Adrenal gland (tissue), 5 donors: ENCODE data around the gene TIPARP.

Experiments used
- POLR2A ChIP-seq, 2 donors: fragments of 450-650 bp; IDR thresholded peaks; one replicate each; pipeline ENCODE4 v1.6.1; 2017; ENCODE audit warnings: antibody characterized with exemption in 2 of 2, mild to moderate bottlenecking in 2 of 2, moderate library complexity in 1 of 2
- TF ChIP-seq, protein P1 (sequence below), 6 experiments: fragments of 450-650 bp in 4 of 6; fragments of 200-600 bp in 2 of 6; sonication (generic) in 1 of 6; IDR thresholded peaks; 1 replicate in 5 of 6; 2 replicates in 1 of 6; pipeline versions ENCODE4 v1.5.1 to v1.8.0; 2016 to 2021; ENCODE audit warnings: antibody characterized with exemption in 6 of 6, mild to moderate bottlenecking in 2 of 6, moderate library complexity in 1 of 6
- donor health status: DM: no; HTN: no; CAD: no.

DNA sequence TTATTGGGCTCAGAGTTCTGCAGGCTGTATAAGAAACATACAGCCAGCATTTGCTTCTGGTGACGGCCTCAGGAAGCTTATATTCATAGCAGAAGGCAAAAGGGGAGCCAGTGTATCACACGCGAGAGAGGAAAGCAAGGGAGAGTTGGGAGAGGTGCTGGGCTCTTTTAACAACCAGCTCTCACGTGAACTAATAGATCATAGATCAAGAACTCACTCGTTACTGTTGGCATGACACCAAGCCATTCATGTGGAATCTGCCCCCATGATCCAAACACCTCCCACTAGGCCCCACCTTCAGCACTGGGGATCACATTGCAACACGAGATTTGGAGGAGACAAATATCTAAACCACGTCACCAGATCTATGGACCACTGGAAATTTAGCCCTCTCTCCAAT lies 70.2 kb downstream of the TIPARP start:
- no peak for TF ChIP-seq POLR2A (IDR thresholded peaks at IDR 0.05)
- TF ChIP-seq, protein P1, sequence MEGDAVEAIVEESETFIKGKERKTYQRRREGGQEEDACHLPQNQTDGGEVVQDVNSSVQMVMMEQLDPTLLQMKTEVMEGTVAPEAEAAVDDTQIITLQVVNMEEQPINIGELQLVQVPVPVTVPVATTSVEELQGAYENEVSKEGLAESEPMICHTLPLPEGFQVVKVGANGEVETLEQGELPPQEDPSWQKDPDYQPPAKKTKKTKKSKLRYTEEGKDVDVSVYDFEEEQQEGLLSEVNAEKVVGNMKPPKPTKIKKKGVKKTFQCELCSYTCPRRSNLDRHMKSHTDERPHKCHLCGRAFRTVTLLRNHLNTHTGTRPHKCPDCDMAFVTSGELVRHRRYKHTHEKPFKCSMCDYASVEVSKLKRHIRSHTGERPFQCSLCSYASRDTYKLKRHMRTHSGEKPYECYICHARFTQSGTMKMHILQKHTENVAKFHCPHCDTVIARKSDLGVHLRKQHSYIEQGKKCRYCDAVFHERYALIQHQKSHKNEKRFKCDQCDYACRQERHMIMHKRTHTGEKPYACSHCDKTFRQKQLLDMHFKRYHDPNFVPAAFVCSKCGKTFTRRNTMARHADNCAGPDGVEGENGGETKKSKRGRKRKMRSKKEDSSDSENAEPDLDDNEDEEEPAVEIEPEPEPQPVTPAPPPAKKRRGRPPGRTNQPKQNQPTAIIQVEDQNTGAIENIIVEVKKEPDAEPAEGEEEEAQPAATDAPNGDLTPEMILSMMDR (IDR thresholded peaks at IDR 0.05): no peak
